Measurements from ENCODE around the gene TAOK2.

GRCh38 chr16:30007378-30007895 is 33.8 kb downstream of the TAOK2 start:
- no peak for TF ChIP-seq MAX (IDR thresholded peaks at IDR 0.05; ENCODE audit: low read depth, low read length)
- no peak for TF ChIP-seq POLR2A (IDR thresholded peaks at IDR 0.05; ENCODE audit: extremely low read depth, insufficient read length)
- no peak for TF ChIP-seq CTCF (IDR thresholded peaks at IDR 0.05; ENCODE audit: low read depth, low read length)

Data from NB4 (cell line).